Daoy (cell line): ENCODE data around the gene SCAMP5. TPM values are rescaled to one million over a fixed set of nuclear protein-coding genes. Genes with fewer than 3 reads are reported as not detected.
A peak's percentile ranks its signal among the peaks of the same experiment; 100 is the strongest.

Experiments
- DNase-seq: peaks from one replicate; pipeline ENCODE4 v3.0.0-alpha.2; 2015; ENCODE audit warnings: low read depth
- total RNA-seq: library from RNA; depleted of rRNA; stranded (reverse); fragments of >200 nt; shearing (Covaris generic); gene quantifications from 2 replicates; pipeline ENCODE4 v1.2.3, GENCODE V29; 2014; rRNA removed

The SCAMP5 gene
- 1.8 and 7.4 TPM in 2 replicates for total RNA-seq

GRCh38 chr15:74995182-74995778 lies at the start of gene SCAMP5:
TSS of gene SCAMP5 (plus strand) at chr15:74995563. CDS start at chr15:75011840, 16,277 bp downstream.
- DNase-seq = peak; percentile 94

DNA sequence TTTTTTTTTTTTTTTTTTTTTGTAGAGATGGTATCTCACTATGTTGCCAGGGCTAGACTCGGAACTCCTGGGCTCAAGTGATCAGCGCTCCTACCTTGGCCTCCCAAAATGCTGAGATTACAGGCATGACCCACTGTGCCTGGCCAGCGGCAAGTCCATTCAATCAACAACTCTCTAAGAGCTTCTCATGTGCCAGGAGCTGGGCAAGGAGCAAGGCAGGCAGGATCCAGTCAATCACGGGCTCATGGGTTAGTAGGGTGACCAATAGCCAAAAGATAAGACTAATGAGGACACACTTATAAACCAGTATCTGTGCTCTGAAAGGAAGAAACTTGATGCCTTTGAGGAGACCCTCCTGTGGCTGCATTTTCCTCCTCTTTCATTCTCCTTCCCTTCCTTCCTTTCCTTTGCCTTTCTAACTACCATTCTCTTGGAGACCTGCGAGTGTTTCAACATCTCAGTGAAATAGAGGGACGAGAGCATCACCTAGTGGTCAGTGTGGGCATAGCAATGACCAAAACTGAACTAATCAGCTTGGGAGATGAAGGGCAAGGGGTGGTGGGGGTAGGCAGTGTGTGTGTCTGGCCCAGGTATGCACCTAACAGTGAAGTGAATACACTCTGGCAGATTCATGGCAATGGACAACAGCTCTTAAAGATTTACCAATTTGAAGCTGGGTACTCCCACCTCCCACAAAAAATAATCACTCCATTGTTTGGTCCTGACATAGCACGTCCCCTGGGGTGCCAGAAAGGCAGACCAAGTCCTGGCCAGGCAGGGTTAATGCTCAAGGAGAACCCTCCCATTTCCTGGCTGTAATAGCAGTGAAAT lies 45.1 kb upstream of the SCAMP5 start:
- DNase-seq = peak; percentile 70

DNA sequence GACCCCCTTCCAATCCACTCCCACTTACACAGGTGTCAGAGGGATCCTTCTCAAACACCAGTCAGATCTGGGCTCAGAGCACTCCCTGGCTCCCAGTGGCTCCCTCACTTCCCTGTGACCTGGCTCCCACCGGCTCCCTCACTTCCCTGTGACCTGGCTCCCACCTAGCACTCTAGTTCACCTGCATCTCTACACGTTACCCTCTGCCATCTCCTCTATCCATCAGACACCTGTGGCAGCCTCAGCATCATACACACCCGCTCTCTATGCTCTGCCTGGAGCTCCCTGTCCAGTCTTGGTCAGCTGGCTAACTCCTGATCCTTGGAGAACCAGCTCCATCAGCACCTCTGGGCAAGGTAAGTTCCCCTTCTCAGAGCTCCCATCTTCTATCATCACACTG lies 44.4 kb upstream of the SCAMP5 start:
- DNase-seq = no peak

- peak; percentile 70 for DNase-seq
These were observed 40.8 kb upstream of the SCAMP5 start for GRCh38 chr15:74954515-74954914.

DNA sequence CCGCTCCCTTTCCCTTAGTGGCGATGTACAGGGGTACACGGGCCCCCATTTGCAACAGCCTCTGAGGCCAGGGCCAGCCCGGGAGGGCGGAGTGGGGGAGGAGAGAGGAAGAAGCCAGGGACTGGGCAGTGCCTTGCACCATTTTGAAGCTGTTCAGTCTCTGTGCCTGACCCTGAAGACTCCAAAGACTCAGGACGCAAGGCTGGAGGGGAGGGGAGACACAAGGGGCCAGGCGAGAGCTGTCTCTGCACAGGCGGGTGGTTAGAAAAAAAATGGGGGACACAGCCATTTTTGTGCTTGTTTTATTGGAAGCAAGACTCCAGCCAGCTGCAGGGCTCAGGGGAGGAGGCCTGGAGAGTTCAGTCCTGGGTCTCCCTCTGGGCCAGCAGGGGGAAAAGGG lies 40.3 kb upstream of the SCAMP5 start:
- no peak for DNase-seq

DNA sequence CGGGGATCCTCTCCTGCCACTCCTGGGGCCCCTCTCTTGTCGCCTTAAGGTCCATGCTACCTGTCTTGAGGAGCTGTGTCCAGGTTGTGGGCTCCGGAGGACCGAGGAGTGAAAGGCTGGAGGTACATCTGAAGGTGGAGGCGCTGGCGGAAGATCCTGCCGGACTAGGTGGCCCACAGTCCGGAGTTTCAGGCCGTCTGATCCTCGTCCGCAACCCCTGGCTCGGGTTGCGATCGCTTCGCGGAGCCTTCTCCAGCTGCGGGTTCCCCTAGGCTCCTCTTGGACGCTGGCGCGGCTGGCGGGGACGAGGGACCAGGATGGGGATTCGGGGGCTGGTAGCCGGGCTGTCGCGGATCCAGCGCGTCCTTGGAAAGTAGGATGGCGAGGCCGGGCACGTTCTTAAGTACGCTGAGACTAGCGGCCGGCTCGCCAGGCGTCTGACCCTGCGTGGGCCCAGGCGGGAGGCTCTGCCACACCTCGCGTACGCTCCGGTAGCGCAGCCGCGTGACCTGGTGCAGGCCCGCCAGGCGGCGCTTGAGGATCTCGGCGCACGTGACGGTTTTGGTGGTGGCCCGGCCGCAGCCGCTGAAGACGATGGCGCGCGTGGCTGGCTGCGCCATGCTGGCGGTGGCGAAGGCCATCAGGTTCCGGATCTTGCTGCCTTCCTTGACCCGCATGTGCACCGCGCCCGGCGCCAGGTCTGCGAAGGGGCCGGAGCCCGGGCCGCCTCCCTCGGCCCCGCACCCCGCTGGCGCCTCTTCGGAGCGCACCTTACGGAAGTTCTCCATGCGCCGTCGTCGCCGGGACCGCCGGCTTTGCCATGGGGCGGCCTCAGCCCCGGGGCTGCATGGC lies 39.3 kb upstream of the SCAMP5 start:
- no peak for DNase-seq

GRCh38 chr15:74956648-74957475 lies 38.5 kb upstream of the SCAMP5 start, which contains the start of gene RPP25:
TSS of gene RPP25 (minus strand) at chr15:74956772. CDS start at chr15:74956583, 189 bp downstream.
- DNase-seq = peak; percentile 86

GRCh38 chr15:74957476-74958035 lies 37.8 kb upstream of the SCAMP5 start:
- peak; percentile 63 for DNase-seq

- peak; percentile 46 for DNase-seq
These were observed 36.9 kb upstream of the SCAMP5 start for GRCh38 chr15:74958320-74958907.

GRCh38 chr15:74958908-74959585 lies 36.3 kb upstream of the SCAMP5 start:
- DNase-seq = no peak

DNA sequence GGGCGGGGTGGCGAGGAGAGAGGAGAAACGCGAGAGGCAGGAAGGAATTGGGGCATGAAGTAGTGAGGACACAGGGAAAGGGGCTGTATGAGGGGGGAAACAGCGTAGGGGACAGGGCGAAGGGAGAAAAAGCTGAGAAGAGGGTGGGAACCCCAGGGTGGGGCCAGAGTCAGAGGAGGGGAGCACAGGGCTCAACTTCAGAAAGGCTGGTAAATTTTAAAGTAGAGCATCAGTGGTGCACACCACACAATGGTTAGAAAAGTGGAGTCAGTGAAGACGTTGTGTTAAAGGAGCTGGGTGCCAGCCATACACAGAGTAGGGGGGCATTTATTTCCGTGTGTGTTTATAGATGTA lies 35.8 kb upstream of the SCAMP5 start:
- DNase-seq = no peak

- no peak for DNase-seq
These were observed 35.1 kb upstream of the SCAMP5 start for GRCh38 chr15:74960286-74960685.

GRCh38 chr15:74960995-74961588 lies 34.3 kb upstream of the SCAMP5 start:
- DNase-seq = peak; percentile 7

GRCh38 chr15:74961616-74962015 lies 33.7 kb upstream of the SCAMP5 start:
- DNase-seq = no peak

DNA sequence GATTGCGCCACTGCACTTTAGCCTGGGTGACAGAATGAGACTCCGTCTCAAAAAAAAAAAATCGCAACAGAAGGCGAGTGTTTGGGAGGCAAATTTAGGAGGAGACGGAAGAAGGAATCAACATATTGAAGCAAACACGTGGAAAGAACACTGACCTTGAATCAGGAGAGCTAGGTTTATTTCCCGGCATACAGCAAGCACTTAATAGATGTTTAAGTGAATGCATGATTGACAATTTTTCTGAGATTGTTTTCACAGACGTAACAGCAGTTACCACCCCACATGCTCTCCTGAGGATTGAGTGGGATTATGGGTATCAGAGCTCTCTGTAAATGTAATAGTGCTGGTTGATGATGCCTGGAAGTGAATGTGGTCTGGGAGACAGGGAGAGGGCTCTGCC lies 33.1 kb upstream of the SCAMP5 start:
- DNase-seq = no peak

GRCh38 chr15:74962671-74963070 lies 32.7 kb upstream of the SCAMP5 start:
- no peak for DNase-seq

GRCh38 chr15:74963213-74963612 lies 32.1 kb upstream of the SCAMP5 start:
- no peak for DNase-seq

- peak; percentile 67 for DNase-seq
These were observed 30.6 kb upstream of the SCAMP5 start for GRCh38 chr15:74964794-74965193.

GRCh38 chr15:74967670-74968069 lies 27.7 kb upstream of the SCAMP5 start:
- DNase-seq = no peak

GRCh38 chr15:74976159-74976558 lies 19.2 kb upstream of the SCAMP5 start:
- no peak for DNase-seq
